ENCODE measurements around the gene GMPR. TPM values are rescaled to one million over a fixed set of nuclear protein-coding genes. Genes with fewer than 3 reads are reported as not detected.
A peak's percentile ranks its signal among the peaks of the same experiment; 100 is the strongest.

GMPR gene
- total RNA-seq, 1 donor from 2014 or later: 2.0 TPM

GRCh38 chr6:16209539-16209938 lies 28.8 kb upstream of the GMPR start:
- DNase-seq (ENCODE audit: extremely low spot score in 2 of 2): no peak
- no peaks in the 10 kb centered on the region for H3K27me3 ChIP-seq
- no peak overlapping the region for H3K4me3 ChIP-seq
- no peak overlapping the region for H3K27ac ChIP-seq
- TF ChIP-seq CTCF (IDR thresholded peaks at IDR 0.05) (no peak), POLR2A (IDR thresholded peaks at IDR 0.05) (no peak), POLR2AphosphoS5 (IDR thresholded peaks at IDR 0.05; ENCODE audit: insufficient read depth in 1 of 2, low read depth in 1 of 2) (no peak)
- H3K4me1 ChIP-seq: no peaks in the 10 kb centered on the region
- intact Hi-C loops (cut with DNase I): loop anchor here (5.0 kb wide), 1 partner anchor 517 kb away; no protein-coding TSS in a partner anchor
- no peaks in the 10 kb centered on the region for H3K9me3 ChIP-seq
- no peaks in the 10 kb centered on the region for H3K36me3 ChIP-seq

- Histone ChIP-seq H3K27ac (no peak overlapping the region), H3K27me3 (no peaks in the 10 kb centered on the region), H3K4me3 (no peak overlapping the region), H3K36me3 (no peaks in the 10 kb centered on the region), H3K4me1 (peaks cover 8% of the 10 kb centered on the region), H3K9me3 (no peaks in the 10 kb centered on the region)
- intact Hi-C loops (cut with DNase I): no loop called here
- TF ChIP-seq CTCF (IDR thresholded peaks at IDR 0.05): no peak
- no peak for TF ChIP-seq POLR2A (IDR thresholded peaks at IDR 0.05)
- no peak for TF ChIP-seq POLR2AphosphoS5 (IDR thresholded peaks at IDR 0.05; ENCODE audit: insufficient read depth in 1 of 2, low read depth in 1 of 2)
- DNase-seq (ENCODE audit: extremely low spot score in 2 of 2): peak in 1 of 2 donors; percentile 67
These were observed 26.1 kb upstream of the GMPR start for GRCh38 chr6:16212276-16212675.

GRCh38 chr6:16216501-16217155 lies 21.8 kb upstream of the GMPR start:
- Histone ChIP-seq H3K4me3 (peak overlapping the region in 1 of 2 donors; percentile 41), H3K27me3 (no peaks in the 10 kb centered on the region), H3K4me1 (peaks cover 8% of the 10 kb centered on the region), H3K27ac (no peak overlapping the region), H3K9me3 (no peaks in the 10 kb centered on the region), H3K36me3 (no peaks in the 10 kb centered on the region)
- intact Hi-C loops (cut with DNase I): no loop called here
- TF ChIP-seq CTCF (IDR thresholded peaks at IDR 0.05) (no peak), POLR2A (IDR thresholded peaks at IDR 0.05) (no peak), POLR2AphosphoS5 (IDR thresholded peaks at IDR 0.05; ENCODE audit: insufficient read depth in 1 of 2, low read depth in 1 of 2) (no peak)
- DNase-seq (ENCODE audit: extremely low spot score in 2 of 2): no peak

- Histone ChIP-seq H3K36me3 (no peaks in the 10 kb centered on the region), H3K27ac (no peak overlapping the region), H3K4me1 (peaks cover 8% of the 10 kb centered on the region), H3K27me3 (no peaks in the 10 kb centered on the region), H3K4me3 (no peak overlapping the region), H3K9me3 (no peaks in the 10 kb centered on the region)
- intact Hi-C loops (cut with DNase I): no loop called here
- TF ChIP-seq CTCF (IDR thresholded peaks at IDR 0.05) (no peak), POLR2A (IDR thresholded peaks at IDR 0.05) (no peak), POLR2AphosphoS5 (IDR thresholded peaks at IDR 0.05; ENCODE audit: insufficient read depth in 1 of 2, low read depth in 1 of 2) (no peak)
- no peak for DNase-seq (ENCODE audit: extremely low spot score in 2 of 2)
These were observed 21.1 kb upstream of the GMPR start for GRCh38 chr6:16217156-16217721.

- H3K9me3 ChIP-seq: no peaks in the 10 kb centered on the region
- intact Hi-C loops (cut with DNase I): no loop called here
- no peak for TF ChIP-seq POLR2A (IDR thresholded peaks at IDR 0.05)
- no peak for TF ChIP-seq CTCF (IDR thresholded peaks at IDR 0.05)
- TF ChIP-seq POLR2AphosphoS5 (IDR thresholded peaks at IDR 0.05; ENCODE audit: insufficient read depth in 1 of 2, low read depth in 1 of 2): no peak
- no peaks in the 10 kb centered on the region for H3K4me1 ChIP-seq
- H3K27ac ChIP-seq: no peak overlapping the region
- H3K36me3 ChIP-seq: no peaks in the 10 kb centered on the region
- no peak for DNase-seq (ENCODE audit: extremely low spot score in 2 of 2)
- H3K4me3 ChIP-seq: no peak overlapping the region
- no peaks in the 10 kb centered on the region for H3K27me3 ChIP-seq
These were observed 15.6 kb upstream of the GMPR start for GRCh38 chr6:16222826-16223225.
